HG02938 (cell line): Measurements from ENCODE around the gene S100Z.
"Not testable (repeated sequence)": the region's sequence is repeated elsewhere in the genome, so short reads cannot be mapped to it uniquely, and the experiment has no call there.

Experiments used
- ATAC-seq: cut with Tn5 transposase; IDR thresholded peaks from one replicate; pipeline ENCODE4 v1.9.1; 2021; ENCODE audit warnings: mild to moderate bottlenecking, moderate library complexity; ENCODE audit not compliant: unreplicated experiment

Gene S100Z

DNA sequence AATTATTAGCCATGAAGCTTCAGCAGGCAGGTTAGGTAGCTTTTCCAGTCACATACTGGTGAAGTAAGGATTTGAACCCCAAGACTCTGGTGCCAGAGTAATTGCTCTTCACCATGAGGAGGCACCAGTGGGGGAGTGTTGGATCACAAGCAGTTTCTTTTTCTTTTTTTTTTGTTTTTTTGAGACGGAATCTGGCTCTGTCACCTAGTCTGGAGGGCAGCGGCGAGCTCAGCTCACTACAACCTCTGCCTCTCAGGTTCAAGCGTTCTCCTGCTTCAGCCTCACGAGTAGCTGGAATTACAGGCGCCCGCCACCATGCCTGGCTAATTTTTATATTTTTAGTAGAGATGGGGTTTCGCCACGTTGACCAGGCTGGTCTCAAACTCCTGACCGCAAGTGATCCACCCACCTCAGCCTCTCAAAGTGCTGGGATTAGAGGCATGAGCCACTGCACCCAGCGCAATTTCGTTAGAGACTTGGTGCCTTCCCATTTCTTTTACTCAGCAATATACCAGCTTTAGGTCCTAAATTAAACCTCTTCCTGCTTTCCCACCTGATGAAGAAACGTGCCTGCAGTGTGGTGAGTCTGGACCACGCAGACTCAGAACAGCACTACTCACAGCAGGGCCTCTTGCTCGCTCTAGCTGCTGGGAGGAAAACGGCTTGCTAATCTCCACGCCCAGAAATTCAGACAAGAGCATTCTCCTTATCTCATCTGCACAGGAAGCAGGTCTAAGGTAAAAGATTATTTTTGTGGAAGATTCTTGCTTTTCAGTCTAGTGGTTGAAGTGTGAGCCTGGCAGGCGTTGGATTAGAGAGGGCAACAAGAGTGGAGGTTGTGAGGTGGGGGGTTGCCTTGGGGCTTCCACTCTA is at the start of gene S100Z:
TSS of gene S100Z (plus strand) at position 596 of the 873 bp plus-strand sequence. CDS start 25,346 bp downstream, outside the sequence.
- no peak for ATAC-seq

DNA sequence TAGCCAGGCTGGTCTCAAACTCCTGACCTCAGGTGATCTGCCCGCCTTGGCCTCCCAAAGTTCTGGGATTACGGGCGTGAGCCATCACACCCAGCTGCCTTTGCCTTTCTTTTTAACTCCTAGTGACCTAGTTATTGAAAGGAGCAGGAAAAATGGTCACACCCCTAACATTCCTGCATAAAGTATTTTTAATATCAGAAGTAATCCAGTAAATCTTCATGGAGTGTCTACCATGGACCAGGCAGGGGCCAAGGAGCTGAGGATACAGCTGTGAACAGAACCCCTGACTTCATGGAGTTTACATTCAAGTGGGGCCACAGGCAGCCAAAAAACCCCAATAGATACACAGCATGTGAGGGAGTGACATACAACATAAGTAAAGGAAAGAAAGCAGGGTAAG is 49.2 kb upstream of the S100Z start:
- ATAC-seq: no peak

DNA sequence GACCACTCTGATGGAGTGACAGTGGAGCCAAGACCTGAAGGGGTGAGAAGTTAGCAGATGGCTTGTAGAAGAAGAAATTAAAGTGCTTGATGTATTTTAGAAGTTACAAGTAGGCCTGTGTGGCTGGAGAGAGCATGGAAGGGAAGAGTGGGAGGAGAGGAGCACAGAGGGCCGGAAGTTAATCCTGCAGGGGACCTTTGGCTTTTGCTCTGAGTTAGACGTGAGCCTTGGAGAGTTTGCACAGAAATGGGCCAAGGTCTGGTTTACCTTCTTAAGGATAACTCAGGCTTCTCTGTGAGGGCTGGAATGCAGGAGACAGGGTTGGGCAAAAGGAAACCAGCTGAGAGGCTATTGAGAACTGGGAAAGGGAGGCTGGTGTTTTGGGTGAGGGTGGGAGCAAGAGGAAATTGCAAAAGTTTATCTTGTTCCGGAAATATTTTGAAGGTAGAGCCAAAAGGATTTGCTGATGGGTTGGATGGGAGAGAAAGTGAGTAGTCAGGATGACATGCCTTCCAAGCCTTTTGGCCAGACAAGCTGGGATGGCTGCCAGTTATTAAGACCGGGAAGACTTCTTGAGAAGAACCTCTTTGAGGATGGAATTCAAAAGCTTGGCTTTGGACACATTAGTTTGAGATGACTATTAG is 48.5 kb upstream of the S100Z start:
- ATAC-seq: no peak

DNA sequence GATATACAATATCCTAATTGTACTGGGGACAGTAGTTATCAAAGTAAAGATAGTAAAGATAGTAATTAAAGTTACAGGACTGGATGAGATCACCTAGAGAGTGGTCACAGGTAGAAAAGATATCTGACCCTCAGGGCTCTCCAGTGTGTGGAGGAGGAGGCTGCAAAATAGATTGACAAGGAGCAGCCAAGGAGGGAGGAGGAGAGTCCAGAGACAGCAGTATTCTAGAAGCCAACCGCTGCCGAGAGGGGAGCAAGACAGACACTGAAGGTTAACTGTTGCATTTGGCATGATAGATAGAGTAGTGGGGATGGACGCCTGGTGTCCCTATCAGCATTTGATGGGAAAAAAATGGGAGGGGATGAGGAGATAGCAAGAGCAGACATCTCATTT is 48.0 kb upstream of the S100Z start:
- no peak for ATAC-seq

DNA sequence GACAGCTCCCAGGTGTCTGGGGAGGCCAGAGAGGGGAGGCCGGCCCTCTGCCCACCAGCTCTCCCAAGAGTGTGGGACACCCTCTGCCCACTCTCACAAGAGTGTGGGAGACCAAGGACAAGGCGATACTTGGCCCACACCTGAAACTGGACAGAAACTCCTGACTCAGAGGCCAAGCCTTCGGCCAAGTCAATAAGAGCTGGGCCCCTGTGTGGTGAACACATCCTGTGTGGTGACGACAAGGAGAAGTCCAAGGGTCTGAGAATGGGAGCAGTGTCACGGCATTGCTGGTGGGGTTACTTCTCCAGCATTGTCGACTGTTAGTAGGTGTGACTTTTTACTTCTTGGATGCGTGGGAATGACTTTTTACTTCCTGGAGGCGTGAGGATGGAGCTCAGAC is 45.5 kb upstream of the S100Z start:
- no peak for ATAC-seq

DNA sequence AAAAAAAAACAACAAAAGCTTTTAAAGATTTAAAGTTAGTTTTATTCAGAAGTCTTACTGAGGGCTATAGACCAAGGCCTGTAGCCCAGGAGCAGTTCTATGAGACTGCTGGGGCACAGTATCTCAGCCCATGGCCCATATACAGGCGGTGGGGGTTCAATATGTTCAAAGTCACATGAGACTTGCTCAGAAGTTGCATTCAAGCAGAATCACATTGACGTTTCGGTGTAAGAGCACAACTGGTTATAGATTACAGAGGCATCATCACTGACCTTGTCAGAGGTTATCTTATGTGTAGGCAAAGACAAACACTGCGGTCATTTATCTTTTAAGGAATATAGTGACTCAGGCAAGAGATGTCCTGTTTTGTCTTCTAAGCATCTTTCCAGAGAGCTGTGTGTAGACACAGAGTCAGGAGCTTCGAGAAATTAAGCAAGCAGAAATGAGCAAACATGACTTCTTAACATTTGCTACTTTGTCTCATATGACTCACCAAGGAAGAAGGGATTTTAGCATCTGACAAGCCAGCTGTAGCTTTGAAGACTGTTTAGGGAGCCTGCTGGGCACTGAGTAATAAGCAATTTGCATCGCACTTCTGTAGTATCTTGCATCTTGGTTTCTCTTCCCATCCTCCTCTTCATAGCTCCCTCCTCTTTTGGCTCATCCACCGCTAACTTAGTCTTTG is 43.9 kb upstream of the S100Z start:
- ATAC-seq: no peak

DNA sequence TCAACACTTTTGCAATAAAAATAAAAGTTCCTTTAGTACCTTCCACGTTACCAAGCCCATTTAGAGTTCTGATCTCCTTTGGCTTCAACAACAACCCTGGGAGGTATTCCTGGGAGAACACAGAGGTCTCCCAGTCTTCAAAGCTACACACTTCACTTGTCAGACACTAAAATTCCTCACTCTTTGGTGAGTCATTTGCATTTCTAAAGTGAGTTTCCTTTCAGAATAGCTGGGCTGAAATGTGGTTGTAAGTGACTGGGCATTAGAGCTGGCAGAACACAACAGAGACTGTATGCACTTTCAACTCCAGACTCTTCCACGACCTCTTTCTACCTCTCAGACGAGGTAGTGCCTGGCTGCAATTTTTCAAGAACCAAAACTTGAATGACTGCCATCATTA is 42.5 kb upstream of the S100Z start:
- ATAC-seq: no peak

DNA sequence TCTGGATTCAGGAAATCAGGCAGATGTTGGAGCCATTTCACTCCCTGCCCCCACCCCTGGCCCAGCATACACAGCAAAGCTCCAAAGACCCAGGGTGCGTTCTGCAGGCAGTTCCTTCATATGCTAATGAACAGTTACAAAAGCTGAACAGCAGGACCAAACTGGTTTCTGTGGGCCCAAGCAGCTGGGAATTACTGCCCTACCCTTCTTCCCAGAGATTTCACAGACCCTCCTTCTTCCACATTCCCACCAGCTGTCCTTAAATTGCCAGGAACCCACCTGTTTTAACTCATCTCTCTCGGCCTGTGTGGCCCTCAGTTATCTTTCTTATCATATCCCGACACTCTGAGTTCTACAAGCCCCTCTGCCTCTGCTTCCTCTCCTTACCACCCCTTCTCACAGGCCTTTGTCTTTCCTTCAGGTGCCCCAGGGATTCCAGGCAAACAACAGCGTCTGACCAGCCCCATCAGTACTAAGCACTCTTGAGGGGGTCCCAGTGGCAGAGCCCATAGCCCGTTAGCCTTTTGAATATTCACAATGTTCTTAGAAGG is 41.6 kb upstream of the S100Z start:
- ATAC-seq: no peak

DNA sequence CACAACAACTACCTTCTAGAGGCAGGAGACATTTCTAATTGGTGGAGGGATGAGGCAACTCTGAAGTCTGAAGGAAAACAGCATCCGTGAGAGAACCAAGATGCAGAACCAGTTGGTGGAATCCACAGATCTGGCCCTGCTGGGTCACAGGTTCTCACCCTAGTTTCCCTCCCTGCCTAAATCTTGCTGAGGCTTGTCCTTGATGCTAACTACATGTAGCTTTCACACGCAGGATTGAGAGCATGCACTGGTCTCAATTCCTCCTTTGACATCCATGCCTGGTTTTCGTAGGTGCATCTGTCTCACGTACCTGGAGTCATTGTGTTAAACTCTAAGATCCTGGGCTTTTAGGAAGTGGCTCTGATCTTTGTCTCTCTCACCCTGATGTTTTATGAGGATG is 40.7 kb upstream of the S100Z start:
- ATAC-seq: no peak

DNA sequence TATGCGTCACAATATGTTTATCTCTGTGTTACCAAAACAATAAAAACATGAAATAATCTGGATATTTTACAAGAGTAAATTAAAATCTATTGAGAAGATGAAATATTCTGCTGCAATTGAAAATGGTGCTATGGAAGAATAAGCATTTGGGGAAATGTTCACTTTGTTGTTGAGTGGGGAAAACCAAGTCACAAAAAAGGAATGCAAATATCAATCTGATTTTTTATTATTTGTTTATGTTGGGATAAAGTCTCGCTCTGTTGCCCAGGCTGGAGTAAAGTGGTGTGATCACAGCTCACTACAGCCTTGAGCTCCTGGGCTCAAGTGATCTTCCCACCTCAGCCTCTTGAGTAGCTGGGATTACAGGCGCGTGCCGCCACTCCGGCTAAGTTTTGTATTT is 39.6 kb upstream of the S100Z start:
- no peak for ATAC-seq

DNA sequence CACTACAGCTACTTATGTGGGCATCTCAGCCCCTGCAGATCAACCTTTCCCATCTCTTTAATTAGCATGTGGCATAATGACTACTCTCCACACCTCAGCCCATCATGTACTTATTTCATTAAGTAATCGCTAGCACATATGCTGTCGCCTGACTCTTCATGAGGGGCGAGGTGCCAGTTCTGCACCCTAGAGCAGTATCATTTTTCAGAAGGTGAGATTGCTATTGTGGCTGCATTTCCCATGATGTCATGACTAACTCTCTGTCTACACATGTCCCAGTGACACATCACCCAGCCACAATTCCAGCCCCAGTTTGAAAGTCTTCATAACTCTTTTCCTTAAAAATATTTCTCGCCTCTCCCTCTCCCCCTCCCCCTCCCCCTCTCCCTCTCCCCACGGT is 38.6 kb upstream of the S100Z start:
- no peak for ATAC-seq

DNA sequence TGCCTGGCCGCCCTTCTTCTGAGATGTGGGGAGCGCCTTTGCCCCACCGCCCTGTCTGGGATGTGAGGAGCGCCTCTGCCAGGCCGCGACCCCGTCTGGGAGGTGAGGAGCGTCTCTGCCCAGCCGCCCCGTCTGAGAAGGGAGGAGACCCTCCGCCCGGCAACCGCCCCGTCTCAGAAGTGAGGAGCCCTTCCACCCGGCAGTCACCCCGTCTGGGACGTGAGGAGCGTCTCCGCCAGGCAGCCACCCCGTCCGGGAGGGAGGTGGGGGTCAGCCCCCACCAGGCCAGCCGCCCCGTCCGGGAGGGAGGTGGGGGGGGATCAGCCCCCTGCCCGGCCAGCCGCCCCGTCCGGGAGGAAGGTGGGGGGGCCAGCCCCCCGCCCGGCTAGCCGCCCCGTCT is 37.6 kb upstream of the S100Z start:
- not testable (repeated sequence) for ATAC-seq

DNA sequence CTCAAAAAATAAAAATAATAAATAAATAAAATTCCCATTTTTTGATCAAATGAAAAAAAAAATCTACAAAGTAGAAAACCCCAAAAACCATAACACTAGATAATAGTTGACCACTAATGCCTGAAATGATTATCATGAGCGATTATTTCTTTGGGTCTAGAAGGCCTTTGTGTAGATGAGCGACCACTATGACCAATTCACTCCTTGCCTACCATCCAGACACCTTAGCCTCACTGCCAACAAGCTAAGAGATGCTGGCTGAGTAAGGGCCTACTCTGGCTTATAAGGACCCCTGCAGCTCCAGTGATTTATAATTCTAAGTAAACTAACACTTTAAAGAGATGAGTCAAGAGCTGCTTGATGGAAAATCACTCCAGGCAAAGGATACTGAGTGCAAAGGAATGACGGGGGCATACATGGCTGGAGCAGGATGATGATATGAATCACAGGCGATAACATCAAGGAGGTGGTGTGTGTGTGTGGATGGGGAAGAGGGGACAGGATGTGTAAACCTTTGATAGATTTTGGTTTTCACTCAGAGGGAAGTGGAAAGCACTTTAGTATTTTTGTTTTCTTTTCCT is 35.7 kb upstream of the S100Z start:
- ATAC-seq: no peak

DNA sequence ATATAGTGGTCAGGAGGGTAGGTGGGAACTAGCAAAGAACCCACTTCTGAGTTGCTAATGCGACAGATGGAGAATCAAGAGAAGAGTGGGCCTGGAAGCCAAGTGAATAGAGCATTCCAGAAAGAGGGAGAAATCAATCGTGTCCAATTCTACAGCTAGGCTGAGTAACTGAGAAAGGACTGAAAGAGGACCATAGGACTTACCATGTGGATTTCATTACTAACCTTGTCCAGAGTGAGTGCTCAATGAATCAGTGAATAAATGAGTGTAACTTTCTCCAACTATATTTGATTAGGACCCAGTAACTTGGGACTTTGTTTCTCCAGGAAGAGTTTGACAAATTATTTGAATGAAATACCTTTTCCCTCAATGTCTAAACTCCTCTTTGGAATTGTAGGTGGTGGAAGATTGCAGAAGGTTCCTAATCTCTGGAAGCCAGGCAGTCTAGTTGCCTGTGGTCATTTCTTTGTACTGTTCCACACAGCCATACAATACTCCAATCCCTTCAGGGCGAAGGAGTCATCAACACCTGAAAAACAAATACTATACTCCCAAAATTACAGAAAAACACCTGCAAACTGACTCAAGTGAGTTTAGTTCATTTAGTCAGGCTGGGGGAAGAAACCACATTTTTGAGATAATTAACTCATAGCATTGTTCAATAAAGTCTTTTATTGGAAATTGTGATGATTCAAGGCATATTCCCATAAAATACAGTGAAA is 33.5 kb upstream of the S100Z start:
- ATAC-seq: no peak

DNA sequence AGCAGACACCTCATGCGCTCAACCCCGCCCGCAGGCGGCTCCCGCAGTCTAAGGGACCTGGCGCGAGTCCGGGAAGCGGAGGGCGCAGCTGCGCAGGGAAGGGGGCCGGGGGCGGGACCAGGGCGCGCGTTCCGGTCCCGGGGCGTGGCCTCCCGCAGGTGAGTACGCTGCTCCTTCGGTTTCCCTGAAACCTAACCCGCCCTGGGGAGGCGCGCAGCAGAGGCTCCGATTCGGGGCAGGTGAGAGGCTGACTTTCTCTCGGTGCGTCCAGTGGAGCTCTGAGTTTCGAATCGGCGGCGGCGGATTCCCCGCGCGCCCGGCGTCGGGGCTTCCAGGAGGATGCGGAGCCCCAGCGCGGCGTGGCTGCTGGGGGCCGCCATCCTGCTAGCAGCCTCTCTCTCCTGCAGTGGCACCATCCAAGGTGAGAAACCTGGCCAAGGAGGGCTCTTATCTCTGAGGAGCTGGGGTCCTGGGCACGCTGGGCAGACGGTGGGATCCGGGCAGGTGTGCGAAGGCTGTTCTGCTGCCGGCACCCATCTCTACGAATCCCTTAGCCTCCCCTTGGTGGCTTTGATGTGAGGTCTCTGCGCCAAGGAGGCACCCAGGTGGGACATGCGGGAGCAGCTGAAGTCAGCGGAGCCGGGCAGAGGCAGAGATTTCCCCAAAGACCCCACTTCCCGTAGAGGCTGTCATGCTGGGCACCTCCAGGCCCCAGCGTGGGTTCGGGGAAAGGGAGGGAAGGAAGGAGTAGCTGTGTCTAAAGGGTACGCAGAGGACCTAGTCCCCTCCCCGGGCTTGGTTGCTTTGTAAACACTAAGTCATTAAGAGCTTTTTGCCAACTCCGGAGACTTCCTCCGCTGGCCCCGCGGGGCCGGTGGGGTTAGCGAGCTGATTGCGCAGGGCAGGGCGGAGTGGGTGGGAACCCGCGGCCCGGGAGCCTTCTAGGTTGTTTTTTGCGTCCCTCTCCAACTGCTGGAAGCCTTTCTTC is 30.7 kb upstream of the S100Z start, which contains the start of gene F2RL1:
TSS of gene F2RL1 (plus strand) at position 187 of the 988 bp plus-strand sequence. CDS start at position 340, 153 bp downstream.
- no peak for ATAC-seq

DNA sequence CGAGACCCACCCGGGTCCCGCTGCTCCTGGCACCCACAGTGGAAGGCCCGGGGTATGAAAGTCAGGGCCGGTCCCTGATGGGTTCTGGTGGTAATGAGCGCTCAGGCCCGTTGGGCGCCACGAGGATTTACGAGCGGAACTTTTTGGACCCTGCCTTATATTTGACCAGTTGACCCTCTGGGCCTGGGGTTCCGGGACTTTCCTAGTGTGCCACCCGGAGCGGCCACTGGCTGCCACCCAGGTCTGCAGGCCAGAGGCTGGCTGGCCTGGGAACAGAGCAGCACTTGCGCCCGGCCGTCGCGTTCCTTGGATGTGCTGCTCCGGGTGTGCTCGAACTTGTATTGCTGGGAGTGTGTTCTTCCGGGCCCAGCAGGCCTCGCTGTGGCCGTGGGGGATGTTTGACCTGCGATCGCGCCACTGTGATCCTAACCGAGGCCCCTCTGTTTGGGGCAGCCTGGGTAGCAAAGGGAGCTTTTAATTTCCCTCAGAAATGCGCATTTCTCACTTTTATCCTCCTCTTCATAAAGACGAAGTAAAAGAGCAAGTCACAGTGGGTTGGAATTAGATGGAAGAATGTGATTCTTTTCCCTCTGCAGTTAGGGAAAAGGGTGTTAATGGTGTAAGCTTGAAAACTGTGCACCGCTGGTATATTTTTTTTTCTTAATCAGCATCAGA is 29.8 kb upstream of the S100Z start:
- no peak for ATAC-seq

DNA sequence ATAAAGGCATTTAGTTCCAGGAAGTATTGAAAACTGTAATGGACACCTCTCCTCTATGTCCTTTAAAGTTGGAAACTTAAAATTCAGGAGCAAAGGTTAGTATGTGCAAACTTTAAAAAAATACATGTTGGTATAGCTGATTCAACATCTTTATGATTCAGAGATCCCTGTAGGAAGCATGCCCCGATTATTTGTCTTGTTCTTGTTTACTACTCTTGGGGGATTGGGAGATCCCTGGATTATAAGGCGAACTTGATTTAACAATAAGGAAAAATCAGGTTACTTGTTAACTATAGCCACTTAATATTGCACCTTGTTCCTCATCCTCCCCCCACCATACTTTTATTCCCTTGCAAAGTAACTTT is 29.3 kb upstream of the S100Z start:
- ATAC-seq: no peak

DNA sequence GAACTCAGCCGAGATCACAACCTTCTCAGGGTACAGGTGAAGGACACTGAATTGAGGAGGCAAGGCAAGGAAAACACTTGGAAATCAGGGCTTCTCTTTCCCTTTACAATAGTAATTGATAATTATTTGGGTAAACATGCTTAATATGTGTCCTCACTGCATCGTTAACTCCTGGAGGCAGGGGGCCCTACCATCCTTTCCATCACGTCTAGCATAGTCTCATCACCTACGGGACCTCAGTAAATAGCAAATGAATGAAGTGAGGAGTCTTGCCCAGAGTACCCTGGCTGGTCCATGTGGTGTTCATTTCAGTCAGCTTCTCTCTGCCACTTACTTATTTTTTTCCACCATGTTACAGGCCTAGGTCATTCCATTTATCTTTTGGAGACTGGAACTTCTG is 28.7 kb upstream of the S100Z start:
- no peak for ATAC-seq
